GM21619 (cell line): ENCODE data around the gene ERVH48-1.
"Not testable (repeated sequence)": the region's sequence is repeated elsewhere in the genome, so short reads cannot be mapped to it uniquely, and the experiment has no call there.

Source experiments
- ATAC-seq: cut with Tn5 transposase; IDR thresholded peaks from one replicate; pipeline ENCODE4 v1.9.1; 2021; ENCODE audit not compliant: unreplicated experiment

ERVH48-1 gene

DNA sequence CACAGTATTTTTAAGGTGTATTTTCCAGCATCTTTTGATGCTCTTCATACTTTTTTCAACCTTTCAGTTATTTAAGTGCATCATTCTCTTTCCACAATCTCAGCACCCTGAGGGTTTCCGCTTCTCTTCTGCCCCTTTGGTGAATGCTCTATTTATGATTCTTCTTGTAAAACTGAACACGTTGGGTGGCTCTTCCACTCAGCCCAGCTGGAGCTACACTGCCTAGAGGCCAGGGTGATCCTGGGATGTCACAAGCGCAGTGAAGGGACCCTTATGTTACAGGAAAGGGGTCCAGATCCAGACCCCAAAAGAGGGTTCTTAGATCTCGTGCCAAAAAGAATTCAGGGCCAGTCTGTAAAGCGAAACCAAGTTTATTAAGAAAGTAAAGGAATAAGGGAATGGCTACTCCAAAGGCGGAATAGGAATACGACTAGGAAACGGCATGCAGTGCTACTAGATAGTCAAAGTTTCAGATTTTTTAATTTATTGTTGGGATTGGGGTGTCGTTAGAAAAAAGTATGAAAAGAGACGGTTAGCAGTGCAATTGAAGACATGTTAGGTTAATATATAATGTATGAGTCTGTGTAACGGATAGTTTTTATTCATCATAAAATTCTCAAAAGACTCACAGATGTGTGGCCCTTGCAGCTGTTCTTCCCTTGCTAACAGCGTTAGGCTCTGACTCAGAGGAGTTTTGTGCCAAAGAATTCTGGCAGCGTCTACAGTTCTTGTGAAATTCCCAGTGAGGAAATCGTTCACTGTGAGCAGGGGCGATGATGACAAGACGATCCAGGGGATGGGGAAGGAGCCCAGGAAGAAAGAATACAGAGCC is 14.4 kb upstream of the ERVH48-1 start:
- ATAC-seq: no peak

DNA sequence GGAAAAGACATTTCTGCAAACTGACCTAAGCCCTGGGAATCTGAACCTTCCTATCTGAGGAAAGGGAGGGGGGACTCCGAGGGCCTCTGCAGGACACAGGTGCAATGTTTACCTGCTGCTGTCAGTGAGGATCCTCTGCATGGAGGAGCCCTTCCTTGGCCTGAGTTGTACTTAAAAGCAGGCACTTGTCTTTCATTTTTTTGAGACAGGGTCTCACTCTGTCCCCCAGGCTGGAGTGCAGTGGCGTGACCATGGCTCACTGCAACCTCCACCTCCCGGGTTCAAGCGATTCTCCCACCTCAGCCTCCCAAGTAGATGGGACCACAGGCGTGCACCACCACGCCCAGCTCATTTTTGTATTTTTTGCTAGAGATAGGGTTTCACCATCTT is 13.2 kb upstream of the ERVH48-1 start:
- ATAC-seq: not testable (repeated sequence)

DNA sequence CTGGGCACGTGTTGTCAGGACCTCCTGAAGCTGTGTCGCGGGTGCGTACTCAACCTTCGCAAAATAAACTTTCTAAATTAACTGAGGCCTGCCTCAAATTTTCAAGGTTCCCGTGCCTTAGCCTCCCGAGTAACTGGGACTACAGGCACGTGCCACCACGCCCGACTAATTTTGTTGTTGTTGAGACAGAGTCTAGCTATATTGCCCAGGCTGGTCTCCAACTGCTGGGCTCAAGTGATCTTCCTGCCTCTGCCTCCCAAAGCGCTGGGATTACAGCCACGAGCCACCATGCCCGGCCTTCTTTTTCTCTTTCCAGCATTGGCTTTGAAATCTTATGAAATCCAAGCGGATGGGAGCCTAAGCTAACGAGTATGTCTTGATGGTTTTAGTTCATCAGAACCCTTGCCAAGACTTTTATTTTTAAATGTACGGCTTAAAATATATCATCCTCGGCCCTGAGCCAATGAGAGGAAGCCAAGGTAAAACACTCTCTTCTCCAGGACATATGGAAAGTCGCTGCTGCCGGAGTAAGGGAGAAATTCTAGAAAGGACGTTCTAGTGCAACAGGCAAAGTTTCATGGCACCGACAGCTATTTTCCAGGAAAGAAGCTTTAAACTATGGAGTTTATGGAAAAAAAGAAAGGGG is 12.7 kb upstream of the ERVH48-1 start:
- no peak for ATAC-seq

DNA sequence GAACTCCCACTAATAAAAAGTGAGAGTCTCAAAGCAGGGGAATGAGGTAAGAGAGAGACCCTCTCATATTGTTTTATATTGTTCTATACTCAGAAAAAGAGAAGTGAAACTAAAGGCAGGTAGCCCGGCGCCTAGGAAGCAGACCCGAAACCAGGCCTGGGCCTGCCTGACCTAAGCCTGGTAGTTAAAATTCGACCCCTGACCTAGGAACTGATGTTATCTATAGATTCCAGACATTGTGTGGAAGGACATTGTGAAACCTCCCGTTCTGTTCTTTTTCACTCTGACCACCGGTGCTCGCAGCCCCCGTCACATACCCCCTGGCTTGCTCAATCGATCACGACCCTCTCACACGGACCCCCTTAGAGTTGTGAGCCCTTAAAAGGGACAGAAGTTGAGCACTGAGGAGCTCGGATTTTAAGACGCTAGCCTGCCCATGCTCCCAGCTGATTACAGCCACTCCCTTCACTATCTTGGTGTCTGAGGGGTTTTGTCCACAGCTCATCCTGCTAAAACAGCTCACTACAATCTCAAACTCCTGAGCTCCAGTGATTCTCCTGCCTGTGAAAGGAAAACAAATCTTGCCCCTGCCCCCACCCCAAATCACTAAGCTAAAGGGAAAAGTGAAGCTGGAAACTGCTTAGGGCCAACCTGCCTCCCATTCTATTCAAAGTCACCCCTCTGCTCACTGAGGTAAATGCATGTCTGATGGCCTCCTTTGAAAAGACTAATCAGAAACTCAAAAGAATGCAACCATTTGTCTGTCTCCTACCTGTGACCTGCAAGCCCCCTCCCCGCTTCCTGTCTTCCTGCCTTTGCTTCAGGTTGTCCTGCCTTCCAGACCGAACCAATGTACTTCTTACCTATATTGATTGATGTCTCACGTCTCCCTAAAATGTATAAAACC is 11.9 kb upstream of the ERVH48-1 start:
- ATAC-seq: not testable (repeated sequence)

DNA sequence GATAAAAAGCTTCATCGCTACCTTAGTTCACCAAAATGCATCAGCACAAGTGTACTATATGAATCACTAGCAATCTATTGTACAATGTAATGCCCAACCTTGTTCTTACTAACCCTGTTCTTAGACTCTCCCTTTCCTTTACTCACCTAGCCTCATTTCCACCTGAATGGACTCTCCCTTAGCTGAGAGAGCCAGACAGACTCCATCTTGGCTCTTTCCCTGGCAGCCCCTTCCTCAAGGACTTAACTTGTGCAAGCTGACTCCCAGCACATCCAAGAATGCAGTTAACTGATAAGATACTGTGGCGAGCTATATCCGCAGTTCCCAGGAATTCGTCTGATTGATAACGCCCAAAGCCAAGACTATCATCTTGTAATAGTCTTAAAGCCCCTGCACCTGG is 10.9 kb upstream of the ERVH48-1 start:
- not testable (repeated sequence) for ATAC-seq

DNA sequence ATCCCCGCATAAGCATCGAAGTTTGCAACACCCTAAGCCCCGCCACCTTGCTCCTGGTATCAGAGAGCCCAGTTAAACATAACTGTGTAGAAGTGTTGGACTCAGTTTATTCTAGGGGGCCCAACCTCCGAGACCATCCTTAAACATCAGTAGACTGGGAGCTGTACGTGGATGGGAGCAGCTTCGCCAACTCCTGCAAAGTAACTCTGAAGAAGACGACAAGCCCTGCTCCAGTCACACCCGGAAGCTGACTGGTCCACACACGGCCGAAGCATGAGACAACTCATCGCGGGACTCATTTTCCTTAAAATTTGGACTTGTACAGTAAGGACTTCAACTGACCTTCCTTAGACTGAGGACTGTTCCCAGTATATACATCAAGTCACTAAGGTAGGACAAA is 8.5 kb upstream of the ERVH48-1 start:
- ATAC-seq: not testable (repeated sequence)

DNA sequence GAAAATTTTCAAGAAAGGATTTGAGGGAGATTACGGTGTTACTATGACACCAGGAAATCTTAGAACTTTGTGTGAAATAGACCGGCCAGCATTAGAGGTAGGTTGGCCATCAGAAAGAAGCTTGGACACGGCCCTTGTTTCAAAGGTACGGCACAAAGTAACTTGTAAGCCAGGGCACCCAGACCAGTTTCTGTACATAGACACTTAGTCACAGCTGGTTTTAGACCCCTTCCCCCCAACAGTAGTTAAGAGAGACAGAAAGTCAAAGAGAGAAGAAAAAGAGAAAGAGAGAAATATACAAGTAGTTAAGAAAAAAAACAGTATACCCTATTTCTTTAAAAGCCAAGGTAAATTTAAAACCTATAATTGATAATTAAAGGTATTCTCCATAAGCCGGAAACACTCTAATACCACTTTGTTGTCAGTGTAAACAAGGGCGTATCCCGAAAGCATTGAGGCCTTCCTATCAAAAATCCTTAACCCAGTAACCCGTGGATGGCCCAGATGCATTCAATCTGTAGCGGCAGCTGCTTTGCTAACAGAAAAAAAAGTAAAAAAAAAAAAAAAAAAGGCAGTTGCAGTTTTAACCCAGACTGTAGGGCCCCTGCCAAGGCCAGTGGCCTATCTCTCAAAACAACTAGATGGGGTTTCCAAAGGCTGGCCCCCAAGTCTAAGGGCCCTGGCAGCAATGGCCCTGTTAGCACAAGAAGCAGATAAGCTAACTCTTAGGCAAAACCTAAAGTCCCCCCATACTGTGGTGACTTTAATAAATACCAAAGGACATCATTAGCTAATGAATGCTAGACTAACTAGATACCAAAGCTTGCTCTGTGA is 7.9 kb upstream of the ERVH48-1 start:
- not testable (repeated sequence) for ATAC-seq

GRCh38 chr21:42932378-42933136 is 7.1 kb upstream of the ERVH48-1 start:
- ATAC-seq: not testable (repeated sequence)

GRCh38 chr21:42931560-42932235 is 6.3 kb upstream of the ERVH48-1 start:
- ATAC-seq: no peak

DNA sequence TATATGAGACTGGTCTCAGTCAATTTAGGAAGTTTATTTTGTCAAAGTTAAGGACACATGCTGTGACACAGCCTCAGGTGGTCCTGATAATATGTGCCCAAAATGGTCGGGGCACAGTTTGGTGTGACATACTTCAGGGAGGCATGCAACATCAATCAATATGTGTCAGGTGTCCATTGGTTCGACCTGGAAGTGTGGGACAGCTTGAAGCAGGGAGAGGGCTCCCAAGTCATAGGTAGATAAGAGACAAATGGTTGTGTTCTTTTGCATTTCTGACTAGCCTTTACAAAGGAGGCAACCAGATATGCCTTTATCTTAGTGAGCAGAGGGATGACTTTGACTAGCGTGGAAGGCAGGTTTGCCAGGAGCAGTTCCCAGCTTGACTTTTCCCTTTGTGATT is 4.5 kb upstream of the ERVH48-1 start:
- ATAC-seq: no peak

DNA sequence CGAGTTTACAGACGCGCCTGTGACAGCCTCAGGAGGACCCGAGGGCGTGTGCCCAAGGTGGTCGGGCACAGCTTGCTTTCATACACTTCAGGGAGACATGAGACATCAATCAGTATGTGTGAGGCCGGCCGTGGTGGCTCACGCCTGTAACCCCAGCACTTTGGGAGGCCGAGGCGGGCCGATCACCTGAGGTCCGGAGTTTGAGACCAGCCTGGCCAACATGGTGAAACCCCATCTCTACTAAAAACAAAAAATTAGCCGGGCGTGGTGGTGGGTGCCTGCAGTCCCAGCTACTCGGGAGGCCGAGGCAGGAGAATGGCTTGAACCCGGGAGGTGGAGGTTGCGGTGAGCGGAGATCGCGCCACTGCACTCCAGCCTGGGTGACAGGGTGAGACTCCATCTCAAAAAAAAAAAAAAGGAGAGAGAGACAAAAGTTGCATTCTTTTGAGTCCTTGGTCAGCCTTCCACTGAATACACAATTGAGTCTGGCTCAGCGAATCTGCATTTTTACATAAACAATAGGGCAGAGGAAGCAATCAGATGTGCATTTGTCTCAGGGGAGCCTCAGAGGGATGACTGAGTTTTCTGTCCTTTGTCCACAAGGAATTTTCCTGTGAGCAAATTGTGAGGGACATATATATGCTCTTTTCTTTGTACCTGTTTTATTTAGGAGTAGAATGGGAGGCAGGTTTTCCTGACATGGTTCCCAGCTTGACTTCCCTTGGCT is 2.2 kb upstream of the ERVH48-1 start:
- ATAC-seq: not testable (repeated sequence)

DNA sequence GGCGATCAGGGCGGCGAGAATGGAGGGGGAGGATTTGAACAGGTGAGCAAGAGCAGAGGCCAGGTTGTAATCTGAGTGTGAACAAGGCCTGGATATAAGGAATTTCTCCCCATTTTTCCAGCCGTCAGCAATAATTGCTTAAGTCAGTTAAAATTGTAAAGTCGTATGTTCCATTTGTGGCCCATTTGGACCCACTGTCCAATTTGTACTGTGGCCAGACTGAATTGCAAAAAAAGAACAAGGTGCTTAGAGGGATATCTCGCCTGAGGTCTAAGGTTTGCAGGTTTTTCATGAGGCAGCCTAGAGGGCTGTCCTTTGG is 1.0 kb downstream of the ERVH48-1 start:
- no peak for ATAC-seq

GRCh38 chr21:42923553-42924432 is 1.6 kb downstream of the ERVH48-1 start:
- no peak for ATAC-seq

GRCh38 chr21:42922918-42923317 is 2.5 kb downstream of the ERVH48-1 start:
- no peak for ATAC-seq

DNA sequence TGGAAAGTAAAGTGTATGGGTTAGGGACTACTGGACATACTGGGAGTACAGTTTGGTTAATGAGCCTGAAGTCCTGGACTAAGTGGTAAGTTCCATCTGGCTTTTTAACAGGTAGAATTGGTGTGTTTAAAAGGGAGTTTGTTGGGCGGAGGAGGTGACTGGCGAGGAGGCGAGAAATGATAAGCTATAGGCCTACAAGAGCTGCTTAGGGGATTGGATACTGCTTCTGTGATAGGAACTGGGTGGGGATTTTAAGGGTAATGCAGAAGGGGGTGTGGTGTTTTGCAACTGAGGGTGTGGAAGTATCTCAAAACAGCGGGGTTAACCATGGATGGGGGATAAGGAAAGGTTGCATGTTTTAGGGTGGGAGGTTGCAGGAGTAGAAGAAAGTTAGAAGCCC is 3.5 kb downstream of the ERVH48-1 start:
- ATAC-seq: no peak

- no peak for ATAC-seq
Observed at GRCh38 chr21:42918291-42918690, 7.1 kb downstream of the ERVH48-1 start.

DNA sequence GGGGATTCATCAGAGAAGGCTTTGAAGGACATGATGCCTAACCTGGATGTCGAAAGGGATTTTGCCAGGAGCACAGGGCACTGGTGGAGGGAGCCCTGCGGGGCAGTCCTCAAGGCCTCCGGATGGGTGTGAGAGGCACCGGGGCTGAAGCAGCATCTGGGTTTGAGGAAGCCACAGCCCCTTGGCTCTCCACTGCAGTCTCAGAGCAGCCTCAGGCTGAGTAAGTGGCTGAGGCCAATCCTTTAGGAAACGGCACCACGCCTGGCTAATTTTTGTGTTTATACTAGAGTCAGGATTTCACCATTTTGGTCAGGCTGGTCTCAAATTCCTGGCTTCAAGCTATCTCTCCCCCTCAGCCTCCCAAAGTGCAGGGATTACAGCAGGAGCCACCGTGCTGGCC is 12.0 kb downstream of the ERVH48-1 start:
- no peak for ATAC-seq

DNA sequence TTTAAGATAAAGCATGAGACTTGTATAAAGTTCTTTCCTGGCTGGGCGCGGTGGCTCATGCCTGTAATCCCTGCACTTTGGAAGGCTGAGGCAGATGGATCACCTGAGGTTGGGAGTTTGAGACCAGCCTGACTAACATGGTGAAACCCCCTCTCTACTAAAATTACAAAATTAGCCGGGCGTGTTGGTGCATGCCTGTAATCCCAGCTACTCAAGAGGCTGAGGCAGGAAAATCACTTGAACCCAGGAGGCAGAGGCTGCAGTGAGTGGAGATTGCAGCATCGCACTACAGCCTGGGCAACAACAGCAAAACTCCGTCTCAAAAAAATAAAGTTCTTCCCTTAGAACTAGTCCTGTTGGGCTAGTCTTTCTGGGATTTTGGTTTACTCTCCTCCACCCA is 13.5 kb downstream of the ERVH48-1 start:
- not testable (repeated sequence) for ATAC-seq
